PC-3 (cell line): ENCODE data around the gene LAGE3. TPM values are rescaled to one million over a fixed set of nuclear protein-coding genes. Genes with fewer than 3 reads are reported as not detected.

Source experiments
- ATAC-seq: fragments of 200-7000 bp; cut with Tn5 transposase; 2 replicates; pipeline ENCODE4 v1.9.1; 2020; ENCODE audit warnings: mild to moderate bottlenecking, moderate library complexity
- BruUV-seq: library from RNA; stranded (reverse); fragments of 400-500 nt; replicated peaks from 2 replicates; lab custom pipeline; 2021; lab: Mats Ljungman, UMichigan
- CTCF ChIA-PET: fragments of 300-600 bp; sonication (Branson Sonifier 250); formaldehyde crosslinking; loops from one replicate; lab custom pipeline; 2022; ENCODE audit warnings: antibody characterized with exemption; lab: Charles Lee
- POLR2A ChIA-PET: fragments of 300-600 bp; sonication (Branson Sonifier 250); formaldehyde crosslinking; loops from one replicate; lab custom pipeline; 2022; ENCODE audit warnings: antibody characterized with exemption; ENCODE audit not compliant: unreplicated experiment; lab: Charles Lee
- DNase-seq: peaks from one replicate; pipeline ENCODE4 v3.0.0-alpha.2; 2015
- H2AFZ ChIP-seq: fragments of 300-600 bp; sonication (generic); 2 replicates; pipeline ENCODE4 v1.6.0; 2016; ENCODE audit warnings: antibody characterized with exemption, low read length
- H3F3A ChIP-seq: fragments of 300-600 bp; sonication (generic); one replicate; pipeline ENCODE4 v1.6.0; 2017; ENCODE audit warnings: antibody characterized with exemption, low read length, control low read depth, mild to moderate bottlenecking; ENCODE audit not compliant: unreplicated experiment
- H3K27ac ChIP-seq: fragments of 300-600 bp; sonication (generic); 2 replicates; pipeline ENCODE4 v1.5.1; 2016; ENCODE audit warnings: mild to moderate bottlenecking, low read length
- H3K27me3 ChIP-seq: fragments of 300-600 bp; sonication (generic); 2 replicates; pipeline ENCODE4 v1.6.1; 2016; ENCODE audit warnings: low read length, mixed read lengths
- H3K36me3 ChIP-seq: fragments of 300-600 bp; sonication (generic); 2 replicates; pipeline ENCODE4 v1.6.1; 2016; ENCODE audit warnings: low read depth, mixed run types, low read length, mixed read lengths
- H3K4me1 ChIP-seq: fragments of 300-600 bp; sonication (generic); 2 replicates; pipeline ENCODE4 v1.5.1; 2016; ENCODE audit warnings: low read length; ENCODE audit not compliant: insufficient read depth
- H3K4me2 ChIP-seq: fragments of 300-600 bp; sonication (generic); 2 replicates; pipeline ENCODE4 v1.6.0; 2016; ENCODE audit warnings: low read length
- H3K4me3 ChIP-seq: fragments of 300-600 bp; sonication (generic); 2 replicates; pipeline ENCODE4 v1.5.1; 2016; ENCODE audit warnings: mild to moderate bottlenecking, low read length, mixed read lengths
- H3K79me2 ChIP-seq: fragments of 300-600 bp; sonication (generic); 2 replicates; pipeline ENCODE4 v1.6.1; 2017; ENCODE audit warnings: low read length, mixed read lengths
- H3K9ac ChIP-seq: fragments of 300-600 bp; sonication (generic); 2 replicates; pipeline ENCODE4 v1.6.0; 2016; ENCODE audit warnings: mild to moderate bottlenecking, low read length
- H3K9me2 ChIP-seq: fragments of 300-600 bp; sonication (generic); replicated peaks from 2 replicates; pipeline ENCODE4 v1.6.1; 2016; ENCODE audit warnings: mixed run types, low read length, mixed read lengths
- H3K9me3 ChIP-seq: fragments of 300-600 bp; sonication (generic); 2 replicates; pipeline ENCODE4 v1.6.1; 2016; ENCODE audit warnings: low read length, mixed read lengths
- H4K20me1 ChIP-seq: fragments of 300-600 bp; sonication (generic); 2 replicates; pipeline ENCODE4 v1.6.1; 2016; ENCODE audit warnings: low read length, mixed read lengths
- CTCF ChIP-seq: fragments of 300-600 bp; sonication (generic); conservative IDR thresholded peaks from 2 replicates; pipeline ENCODE4 v1.5.1; 2017; ENCODE audit warnings: antibody characterized with exemption, low read depth, mild to moderate bottlenecking, low read length
- EZH2 ChIP-seq: fragments of 300-600 bp; sonication (generic); IDR thresholded peaks from one replicate; pipeline ENCODE4 v1.6.1; 2017; ENCODE audit warnings: antibody characterized with exemption, mild to moderate bottlenecking, low read length; ENCODE audit not compliant: unreplicated experiment
- EZH2phosphoT487 ChIP-seq: fragments of 300-600 bp; sonication (generic); IDR thresholded peaks from 2 replicates; pipeline ENCODE4 v1.6.1; 2018; ENCODE audit warnings: mild to moderate bottlenecking, antibody characterized with exemption, low read length, borderline replicate concordance
- intact Hi-C: fragments of 100-400 bp; cut with micrococcal nuclease; formaldehyde crosslinking; loops from 2 replicates; pipeline ENCODE4 v1.9.0; 2023
- total RNA-seq: library from RNA; depleted of rRNA; stranded (reverse); fragments of >200 nt; gene quantifications from 2 replicates; pipeline ENCODE4 v1.2.3, GENCODE V29; 2014

LAGE3 gene
- total RNA-seq, 1 experiment from 2014 or later = 87.4 TPM

- H3K9ac ChIP-seq = no peak overlapping the region
- no peak overlapping the region for H3K27ac ChIP-seq
- H3K4me1 ChIP-seq = peaks cover 6% of the 10 kb centered on the region; the same call in 1 of the 2 replicates
- H3K4me2 ChIP-seq = no peak overlapping the region
- H3K27me3 ChIP-seq = no peaks in the 10 kb centered on the region
- no peaks in the 10 kb centered on the region for H3F3A ChIP-seq
- no TSS peak for BruUV-seq
- H3K9me2 ChIP-seq = no peaks in the 10 kb centered on the region
- ATAC-seq = no peak
- ChIA-PET POLR2A (no interaction called here), CTCF (no interaction called here)
- H4K20me1 ChIP-seq = no peaks in the 10 kb centered on the region
- no peak overlapping the region for H3K4me3 ChIP-seq
- TF ChIP-seq EZH2 (no peak), EZH2phosphoT487 (no peak), CTCF (no peak)
- DNase-seq = no peak
- H3K79me2 ChIP-seq = 0 out of 2 replicates have a peak, but pooled peaks cover 4% of the 10 kb centered on the region
- no peak overlapping the region for H2AFZ ChIP-seq
- H3K9me3 ChIP-seq = no peaks in the 10 kb centered on the region
- H3K36me3 ChIP-seq = no peaks in the 10 kb centered on the region
- intact Hi-C loops = no loop called here
Observed at GRCh38 chrX:154473683-154474082, 5.4 kb downstream of the LAGE3 start.

GRCh38 chrX:154472685-154473632 lies 6.1 kb downstream of the LAGE3 start:
- CTCF ChIA-PET = no interaction called here
- H3F3A ChIP-seq = no peaks in the 10 kb centered on the region
- DNase-seq (no peak), ATAC-seq (no peak)
- H3K9ac ChIP-seq = no peak overlapping the region
- no peak for TF ChIP-seq EZH2phosphoT487
- TF ChIP-seq CTCF = no peak
- TF ChIP-seq EZH2 = no peak
- H4K20me1 ChIP-seq = no peaks in the 10 kb centered on the region
- H3K9me3 ChIP-seq = no peaks in the 10 kb centered on the region
- H3K27ac ChIP-seq = no peak overlapping the region
- H3K79me2 ChIP-seq = 0 out of 2 replicates have a peak, but pooled peaks cover under 1% of the 10 kb centered on the region
- H3K4me1 ChIP-seq = peaks cover 3% of the 10 kb centered on the region; the same call in 1 of the 2 replicates
- POLR2A ChIA-PET = no interaction called here
- intact Hi-C loops = no loop called here
- no peaks in the 10 kb centered on the region for H3K27me3 ChIP-seq
- no peaks in the 10 kb centered on the region for H3K9me2 ChIP-seq
- H3K4me3 ChIP-seq = no peak overlapping the region
- no peaks in the 10 kb centered on the region; the same call in 1 of the 2 replicates for H3K36me3 ChIP-seq
- BruUV-seq = no TSS peak
- no peak overlapping the region for H3K4me2 ChIP-seq
- no peak overlapping the region for H2AFZ ChIP-seq
